Nephron (organoid): ENCODE data around the gene SHB.
A peak's percentile ranks its signal among the peaks of the same experiment; 100 is the strongest.

Experiments used
- H3K27ac Mint-ChIP-seq, 3 experiments: 2 replicates each; pipeline ENCODE4 v1.8.0; 2020; ENCODE audit warnings: mixed read lengths in 3 of 3, mild to moderate bottlenecking in 2 of 3, moderate library complexity in 1 of 3
- H3K27me3 Mint-ChIP-seq: 2 replicates; pipeline ENCODE4 v1.8.0; 2021; ENCODE audit warnings: low read depth, mild to moderate bottlenecking, moderate library complexity, mixed read lengths
- H3K36me3 Mint-ChIP-seq: 2 replicates; pipeline ENCODE4 v1.8.0; 2020; ENCODE audit warnings: low read depth, mixed read lengths
- H3K4me1 Mint-ChIP-seq: 2 replicates; pipeline ENCODE4 v1.8.0; 2020; ENCODE audit warnings: mixed read lengths
- H3K4me3 Mint-ChIP-seq, 3 experiments: 2 replicates each; pipeline ENCODE4 v1.8.0; 2020; ENCODE audit warnings: mild to moderate bottlenecking in 3 of 3, mixed read lengths in 3 of 3, moderate library complexity in 2 of 3
- H3K9me3 Mint-ChIP-seq: 2 replicates; pipeline ENCODE4 v1.8.0; 2020; ENCODE audit warnings: mixed read lengths
- CTCF ChIP-seq, 3 experiments: fragments of 200-600 bp; sonication (generic); IDR thresholded peaks; one replicate each; pipeline ENCODE4 v1.5.0; 2021; ENCODE audit warnings: antibody characterized with exemption in 3 of 3; ENCODE audit not compliant: unreplicated experiment in 3 of 3

SHB gene

GRCh38 chr9:38044706-38045105 is 24.3 kb downstream of the SHB start:
- Mint-ChIP-seq H3K27ac (peak overlapping the region; percentile 26 to 84 (median 63)), H3K36me3 (no peaks in the 10 kb centered on the region), H3K9me3 (no peaks in the 10 kb centered on the region), H3K4me1 (peaks cover 55% of the 10 kb centered on the region), H3K27me3 (peaks cover 6% of the 10 kb centered on the region), H3K4me3 (no peak overlapping the region)
- no peak for TF ChIP-seq CTCF (IDR thresholded peaks at IDR 0.05; ENCODE audit: unreplicated experiment in 3 of 3)

- H3K9me3 Mint-ChIP-seq, result no peaks in the 10 kb centered on the region
- no peak for TF ChIP-seq CTCF (IDR thresholded peaks at IDR 0.05; ENCODE audit: unreplicated experiment in 3 of 3)
- peaks cover 6% of the 10 kb centered on the region for H3K27me3 Mint-ChIP-seq
- H3K27ac Mint-ChIP-seq, result peak overlapping the region; percentile 26 to 74 (median 63)
- no peak overlapping the region for H3K4me3 Mint-ChIP-seq
- peaks cover 59% of the 10 kb centered on the region for H3K4me1 Mint-ChIP-seq
- H3K36me3 Mint-ChIP-seq, result no peaks in the 10 kb centered on the region
These were observed 24.9 kb downstream of the SHB start for GRCh38 chr9:38043931-38044623.

GRCh38 chr9:38042626-38043357 is 26.2 kb downstream of the SHB start:
- H3K27me3 Mint-ChIP-seq, result peaks cover 6% of the 10 kb centered on the region
- H3K4me3 Mint-ChIP-seq, result no peak overlapping the region
- peak overlapping the region; percentile 12 to 71 (median 18) for H3K27ac Mint-ChIP-seq
- no peaks in the 10 kb centered on the region for H3K9me3 Mint-ChIP-seq
- no peak for TF ChIP-seq CTCF (IDR thresholded peaks at IDR 0.05; ENCODE audit: unreplicated experiment in 3 of 3)
- H3K36me3 Mint-ChIP-seq, result no peaks in the 10 kb centered on the region
- peaks cover 67% of the 10 kb centered on the region for H3K4me1 Mint-ChIP-seq

- H3K4me1 Mint-ChIP-seq, result peaks cover 58% of the 10 kb centered on the region
- H3K9me3 Mint-ChIP-seq, result no peaks in the 10 kb centered on the region
- TF ChIP-seq CTCF (IDR thresholded peaks at IDR 0.05; ENCODE audit: unreplicated experiment in 3 of 3), result no peak
- peak overlapping the region; percentile 18 to 71 (median 43) for H3K27ac Mint-ChIP-seq
- H3K36me3 Mint-ChIP-seq, result no peaks in the 10 kb centered on the region
- no peak overlapping the region for H3K4me3 Mint-ChIP-seq
- H3K27me3 Mint-ChIP-seq, result peaks cover 6% of the 10 kb centered on the region
These were observed 27.3 kb downstream of the SHB start for GRCh38 chr9:38041564-38042243.

GRCh38 chr9:38039907-38040682 is 28.9 kb downstream of the SHB start:
- H3K27ac Mint-ChIP-seq, result peak overlapping the region in 1 of 3 experiments; percentile 25
- H3K27me3 Mint-ChIP-seq, result peaks cover 6% of the 10 kb centered on the region
- no peak overlapping the region for H3K4me3 Mint-ChIP-seq
- H3K36me3 Mint-ChIP-seq, result no peaks in the 10 kb centered on the region
- TF ChIP-seq CTCF (IDR thresholded peaks at IDR 0.05; ENCODE audit: unreplicated experiment in 3 of 3), result no peak
- peaks cover 48% of the 10 kb centered on the region for H3K4me1 Mint-ChIP-seq
- H3K9me3 Mint-ChIP-seq, result no peaks in the 10 kb centered on the region
